Hematopoietic multipotent progenitor cell treated with erythropoietin and hydrocortisone succinate and interleukin-3 and kit ligand, for 6 days (in vitro differentiated cells): ENCODE results near the gene MGARP.
"Not testable (repeated sequence)": the region's sequence is repeated elsewhere in the genome, so short reads cannot be mapped to it uniquely, and the experiment has no call there.

Source experiments
- DNase-seq: peaks from one replicate; pipeline ENCODE4 v3.0.0-alpha.2; 2015

The MGARP gene

GRCh38 chr4:139279760-139280620 is at the start of gene MGARP:
Gene MGARP (minus strand): TSS chr4:139280225. CDS start chr4:139280158, 67 bp downstream.
- DNase-seq, result peak; percentile 42

- DNase-seq, result no peak
Measured at GRCh38 chr4:139329665-139330200, 49.7 kb upstream of the MGARP start.

- DNase-seq, result no peak
Measured at GRCh38 chr4:139324620-139325019, 44.6 kb upstream of the MGARP start.

GRCh38 chr4:139322541-139322940 is 42.5 kb upstream of the MGARP start:
- DNase-seq, result not testable (repeated sequence)

- not testable (repeated sequence) for DNase-seq
Measured at GRCh38 chr4:139322070-139322469, 42.0 kb upstream of the MGARP start.

GRCh38 chr4:139319571-139319970 is 39.5 kb upstream of the MGARP start:
- DNase-seq, result no peak

- DNase-seq, result no peak
Measured at GRCh38 chr4:139317635-139318034, 37.6 kb upstream of the MGARP start.

GRCh38 chr4:139316733-139317132 is 36.7 kb upstream of the MGARP start:
- no peak for DNase-seq

- no peak for DNase-seq
Measured at GRCh38 chr4:139315221-139315675, 35.2 kb upstream of the MGARP start.

GRCh38 chr4:139314047-139314800 is 34.2 kb upstream of the MGARP start:
- no peak for DNase-seq

- DNase-seq, result not testable (repeated sequence)
Measured at GRCh38 chr4:139313414-139313813, 33.4 kb upstream of the MGARP start.

- DNase-seq, result peak; percentile 50
Measured at GRCh38 chr4:139312552-139313332, 32.7 kb upstream of the MGARP start.

- no peak for DNase-seq
Measured at GRCh38 chr4:139311909-139312308, 31.9 kb upstream of the MGARP start.

GRCh38 chr4:139304920-139305319 is 24.9 kb upstream of the MGARP start:
- no peak for DNase-seq

- DNase-seq, result peak; percentile 76
Measured at GRCh38 chr4:139301821-139302611, 22.0 kb upstream of the MGARP start, which contains the start of gene NDUFC1. Gene NDUFC1 (minus strand): TSS chr4:139302477. CDS start chr4:139295798, 6,679 bp downstream.

- DNase-seq, result peak; percentile 99
Measured at GRCh38 chr4:139301113-139301820, 21.2 kb upstream of the MGARP start, which contains the start of gene NAA15. Gene NAA15 (plus strand): TSS chr4:139301505. CDS start chr4:139301778, 273 bp downstream.

GRCh38 chr4:139300431-139301112 is 20.5 kb upstream of the MGARP start:
- DNase-seq, result peak; percentile 65

GRCh38 chr4:139299536-139299935 is 19.5 kb upstream of the MGARP start:
- no peak for DNase-seq

GRCh38 chr4:139297001-139297410 is 17.0 kb upstream of the MGARP start:
- no peak for DNase-seq

GRCh38 chr4:139295942-139296299 is 15.9 kb upstream of the MGARP start:
- no peak for DNase-seq
